GM19043 (cell line): ENCODE data around the gene MCC.
"Not testable (repeated sequence)": the region's sequence is repeated elsewhere in the genome, so short reads cannot be mapped to it uniquely, and the experiment has no call there.

Experiments used
- ATAC-seq: cut with Tn5 transposase; IDR thresholded peaks from one replicate; pipeline ENCODE4 v1.9.1; 2021; ENCODE audit warnings: low read depth; ENCODE audit not compliant: unreplicated experiment

Gene MCC

DNA sequence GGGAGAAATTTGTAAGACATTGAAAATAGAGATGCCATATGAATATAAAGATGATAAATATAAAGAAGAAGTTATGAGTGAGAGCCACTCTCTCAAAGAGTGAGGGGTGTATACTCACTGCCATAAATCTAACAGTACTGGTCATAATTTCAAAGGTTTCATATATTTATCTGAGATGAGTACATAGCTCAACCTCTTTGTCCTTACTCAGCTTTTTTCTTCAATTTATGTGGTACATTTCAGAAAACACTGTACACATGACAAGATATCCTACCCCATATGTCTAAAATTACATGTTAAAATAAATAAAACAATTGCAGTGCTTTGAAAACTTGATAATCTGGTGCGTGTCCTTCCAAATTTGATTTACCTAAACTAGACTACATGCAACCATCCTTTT is 5.2 kb upstream of the MCC start:
- no peak for ATAC-seq

- no peak for ATAC-seq
These were observed 2.8 kb upstream of the MCC start for GRCh38 chr5:113491022-113491421.

- no peak for ATAC-seq
These were observed 2.1 kb upstream of the MCC start for GRCh38 chr5:113490317-113490716.

DNA sequence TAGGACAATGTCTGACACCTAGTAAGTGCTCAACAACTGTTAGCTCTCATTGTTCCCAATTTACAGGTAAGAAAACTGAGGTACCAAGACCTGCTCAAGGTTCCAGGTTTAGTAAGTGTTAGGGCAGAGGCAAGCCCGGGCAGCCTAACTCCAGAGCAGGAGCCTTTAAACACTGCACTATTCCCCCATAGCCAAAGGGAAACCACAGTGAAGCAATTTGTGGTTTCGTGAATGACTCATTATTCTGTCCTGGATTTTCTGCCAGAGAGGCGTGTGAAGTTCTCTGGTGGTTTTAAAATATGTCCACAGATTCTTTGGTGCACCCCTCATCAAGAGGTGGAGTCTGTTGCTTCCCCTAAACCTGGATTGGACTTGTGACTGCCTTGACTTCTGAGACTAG is 1.0 kb upstream of the MCC start:
- no peak for ATAC-seq

- ATAC-seq, result no peak
These were observed 462 bp upstream of the MCC start for GRCh38 chr5:113488645-113489184.

DNA sequence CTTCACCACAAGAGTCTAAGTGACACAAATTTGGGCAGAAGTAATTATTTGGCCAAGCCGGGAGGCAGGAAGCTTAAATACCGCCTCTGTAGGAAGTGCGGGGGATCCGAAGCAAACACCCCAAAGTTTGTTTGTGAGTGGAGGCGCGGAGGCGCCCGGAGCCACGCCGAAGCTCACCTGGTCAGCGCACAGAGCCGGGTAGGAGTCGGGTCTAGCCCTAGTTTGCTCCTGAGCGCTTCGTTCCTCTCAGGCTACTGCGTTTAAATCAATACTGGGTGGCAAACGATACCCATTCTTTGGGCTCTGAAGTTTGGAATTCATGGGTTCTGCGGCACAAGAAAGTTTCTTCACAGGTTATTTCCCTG is 855 bp downstream of the MCC start:
- ATAC-seq, result no peak

- no peak for ATAC-seq
These were observed 8.0 kb downstream of the MCC start for GRCh38 chr5:113480243-113480642.

- ATAC-seq, result no peak
These were observed 9.6 kb downstream of the MCC start for GRCh38 chr5:113478691-113479090.

- no peak for ATAC-seq
These were observed 14.0 kb downstream of the MCC start for GRCh38 chr5:113474100-113474728.

DNA sequence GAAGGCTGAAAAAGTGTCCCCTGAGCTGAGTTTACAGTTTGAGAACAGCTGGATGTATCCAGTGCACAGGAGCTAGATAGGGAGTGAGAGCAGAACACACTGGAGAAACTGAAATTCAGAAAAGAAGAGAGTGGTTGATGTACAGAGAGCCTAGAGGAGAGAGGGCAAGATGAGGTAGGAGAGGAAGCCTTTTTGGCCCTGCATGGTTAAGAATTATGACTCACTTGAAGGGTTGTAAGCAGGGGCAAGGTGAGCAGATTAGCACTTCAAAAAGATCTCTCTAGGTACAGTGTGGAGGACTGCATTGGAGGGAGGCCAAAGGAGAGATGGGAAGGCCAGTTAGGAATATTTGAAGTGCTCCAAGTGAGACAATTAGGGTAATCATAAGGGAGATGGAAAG is 25.2 kb downstream of the MCC start:
- no peak for ATAC-seq

GRCh38 chr5:113457106-113457505 is 31.1 kb downstream of the MCC start:
- ATAC-seq, result not testable (repeated sequence)

GRCh38 chr5:113452941-113453340 is 35.3 kb downstream of the MCC start:
- no peak for ATAC-seq

DNA sequence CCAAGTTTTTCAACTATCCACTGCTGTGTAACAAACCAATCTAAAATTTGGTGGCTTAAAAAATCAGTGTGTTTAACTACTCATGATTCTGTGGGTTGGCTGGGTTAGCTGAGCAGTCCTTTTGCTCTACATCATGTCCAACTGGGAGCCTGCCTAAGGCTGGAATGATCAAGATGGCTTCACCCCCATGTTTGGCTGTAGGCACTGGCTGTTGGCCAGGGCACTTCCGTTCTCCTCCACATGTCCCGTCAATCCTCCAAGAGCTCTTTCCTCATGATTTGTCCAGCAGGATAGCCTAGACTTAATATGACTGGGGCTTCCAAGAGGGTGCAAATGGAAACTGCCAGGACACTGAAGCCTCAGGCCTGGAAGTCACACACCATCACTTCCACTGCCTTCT is 36.5 kb downstream of the MCC start:
- ATAC-seq, result no peak

- ATAC-seq, result no peak
These were observed 37.3 kb downstream of the MCC start for GRCh38 chr5:113450929-113451328.

GRCh38 chr5:113450462-113450861 is 37.8 kb downstream of the MCC start:
- ATAC-seq, result no peak

- ATAC-seq, result no peak
These were observed 40.0 kb downstream of the MCC start for GRCh38 chr5:113448252-113448651.

DNA sequence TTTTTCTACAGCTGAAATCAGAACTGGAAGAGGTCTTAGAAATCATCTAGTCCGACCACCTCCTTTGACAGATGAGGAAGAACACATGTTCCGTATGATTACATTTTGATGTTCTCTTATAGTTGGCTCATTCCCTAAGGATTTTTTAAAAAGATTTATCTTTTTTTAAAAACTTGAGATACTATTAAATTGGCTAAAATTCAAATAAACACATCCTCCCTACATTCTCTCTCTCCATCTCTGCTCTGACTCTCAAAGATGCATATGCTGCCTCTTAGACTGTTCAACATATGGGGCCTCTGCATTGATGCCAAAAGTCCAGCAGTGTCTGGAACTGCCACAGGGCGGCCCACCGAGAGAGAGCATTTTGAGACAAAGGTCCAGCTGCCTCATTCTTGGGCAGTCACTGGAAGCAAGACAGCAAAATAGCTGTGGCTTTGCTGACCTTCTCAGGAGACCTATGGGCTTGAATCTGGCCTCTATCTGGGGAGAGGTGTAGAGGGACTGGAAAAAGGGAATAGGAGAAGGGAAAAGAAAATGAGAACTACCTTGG is 40.7 kb downstream of the MCC start:
- ATAC-seq, result no peak

- ATAC-seq, result no peak
These were observed 41.8 kb downstream of the MCC start for GRCh38 chr5:113446358-113446927.

GRCh38 chr5:113437111-113437510 is 51.1 kb downstream of the MCC start:
- no peak for ATAC-seq

DNA sequence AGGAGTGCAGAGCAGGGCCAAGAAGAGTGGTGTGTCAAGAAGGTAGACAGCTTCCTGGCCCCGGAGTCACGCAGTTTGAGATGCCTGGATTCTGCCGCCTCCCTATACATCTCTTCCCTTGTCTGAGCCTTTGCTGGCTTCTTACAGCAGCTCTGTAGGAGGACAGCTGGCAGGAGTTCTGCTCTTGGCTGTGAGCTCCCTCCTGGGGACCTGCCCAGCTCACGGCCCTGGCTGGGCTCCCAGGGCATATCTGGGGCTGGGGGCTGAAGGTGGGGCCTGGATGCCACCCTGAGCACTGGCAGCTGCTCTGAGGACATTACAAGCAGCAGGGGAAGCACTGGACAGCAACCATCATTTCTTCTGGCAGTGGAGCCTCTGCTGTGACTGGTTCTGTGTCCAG is 52.7 kb downstream of the MCC start:
- ATAC-seq, result no peak

GRCh38 chr5:113434889-113435288 is 53.4 kb downstream of the MCC start, which contains the start of gene TSSK1B:
Gene TSSK1B, minus strand, starts transcription at chr5:113434989. Its CDS starts 150 bp downstream, at chr5:113434839.
- ATAC-seq, result no peak
